ENCODE measurements around the gene ATP5MC3.

Gene ATP5MC3

DNA sequence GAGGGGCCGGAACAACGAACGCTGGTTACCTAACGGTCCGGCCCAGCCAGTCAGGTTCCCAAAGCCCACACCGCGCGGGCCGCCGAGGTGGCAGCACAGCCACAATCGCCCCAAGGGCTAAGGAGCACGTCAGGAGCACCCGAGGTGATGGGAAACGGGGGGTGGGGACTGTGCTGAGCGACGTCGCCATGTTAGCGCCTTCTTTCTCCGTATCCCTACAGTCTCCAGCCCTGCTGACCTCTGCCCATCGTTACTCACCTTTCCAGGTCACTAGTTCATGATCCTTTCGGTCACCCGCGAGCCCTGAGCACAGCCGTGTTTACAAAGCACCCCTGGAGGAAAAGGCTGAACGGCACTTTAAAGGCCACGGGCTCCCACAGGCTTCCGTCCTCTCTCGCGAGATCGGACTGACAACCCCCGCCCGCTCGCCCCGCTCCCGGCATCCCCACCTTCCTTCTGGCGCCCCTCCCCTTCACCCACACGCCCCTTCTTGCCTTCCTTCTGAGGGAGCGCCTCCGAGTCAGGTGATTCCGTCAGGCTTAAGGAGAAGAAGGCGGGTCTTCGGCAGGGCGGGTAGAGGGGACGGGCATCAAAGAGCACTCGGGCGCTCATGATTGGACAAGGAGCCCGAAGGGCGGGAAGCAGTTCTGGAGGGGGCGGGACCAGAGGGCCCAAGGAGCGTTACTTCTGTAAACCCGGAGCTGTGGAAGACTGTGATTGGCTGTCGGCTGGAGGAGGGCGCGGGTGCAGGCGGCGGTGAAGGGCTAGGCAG, 13.5 kb downstream of the ATP5MC3 start, which contains the start of gene ATF2:
Gene ATF2 (minus strand): TSS at position 412 of the 772 bp plus-strand sequence. CDS start 31,760 bp downstream, outside the sequence.
- DNase-seq (ENCODE audit: extremely low read depth, insufficient read length), result peak; percentile 98
- H3K36me3 ChIP-seq (ENCODE audit: control insufficient read depth, insufficient read depth, low read length), result no peaks in the 10 kb centered on the region
- TF ChIP-seq, protein P1, sequence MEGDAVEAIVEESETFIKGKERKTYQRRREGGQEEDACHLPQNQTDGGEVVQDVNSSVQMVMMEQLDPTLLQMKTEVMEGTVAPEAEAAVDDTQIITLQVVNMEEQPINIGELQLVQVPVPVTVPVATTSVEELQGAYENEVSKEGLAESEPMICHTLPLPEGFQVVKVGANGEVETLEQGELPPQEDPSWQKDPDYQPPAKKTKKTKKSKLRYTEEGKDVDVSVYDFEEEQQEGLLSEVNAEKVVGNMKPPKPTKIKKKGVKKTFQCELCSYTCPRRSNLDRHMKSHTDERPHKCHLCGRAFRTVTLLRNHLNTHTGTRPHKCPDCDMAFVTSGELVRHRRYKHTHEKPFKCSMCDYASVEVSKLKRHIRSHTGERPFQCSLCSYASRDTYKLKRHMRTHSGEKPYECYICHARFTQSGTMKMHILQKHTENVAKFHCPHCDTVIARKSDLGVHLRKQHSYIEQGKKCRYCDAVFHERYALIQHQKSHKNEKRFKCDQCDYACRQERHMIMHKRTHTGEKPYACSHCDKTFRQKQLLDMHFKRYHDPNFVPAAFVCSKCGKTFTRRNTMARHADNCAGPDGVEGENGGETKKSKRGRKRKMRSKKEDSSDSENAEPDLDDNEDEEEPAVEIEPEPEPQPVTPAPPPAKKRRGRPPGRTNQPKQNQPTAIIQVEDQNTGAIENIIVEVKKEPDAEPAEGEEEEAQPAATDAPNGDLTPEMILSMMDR (IDR thresholded peaks at IDR 0.05; ENCODE audit: insufficient read depth, low read length, poor library complexity, severe bottlenecking), result no peak
- no peaks in the 10 kb centered on the region for H3K27me3 ChIP-seq (replicated peaks; ENCODE audit: control insufficient read depth, insufficient read depth, low read length)
- peak within 1 kb of the TSS; percentile 89 for H3K4me3 ChIP-seq (replicated peaks; ENCODE audit: low read depth, low read length)

DNA sequence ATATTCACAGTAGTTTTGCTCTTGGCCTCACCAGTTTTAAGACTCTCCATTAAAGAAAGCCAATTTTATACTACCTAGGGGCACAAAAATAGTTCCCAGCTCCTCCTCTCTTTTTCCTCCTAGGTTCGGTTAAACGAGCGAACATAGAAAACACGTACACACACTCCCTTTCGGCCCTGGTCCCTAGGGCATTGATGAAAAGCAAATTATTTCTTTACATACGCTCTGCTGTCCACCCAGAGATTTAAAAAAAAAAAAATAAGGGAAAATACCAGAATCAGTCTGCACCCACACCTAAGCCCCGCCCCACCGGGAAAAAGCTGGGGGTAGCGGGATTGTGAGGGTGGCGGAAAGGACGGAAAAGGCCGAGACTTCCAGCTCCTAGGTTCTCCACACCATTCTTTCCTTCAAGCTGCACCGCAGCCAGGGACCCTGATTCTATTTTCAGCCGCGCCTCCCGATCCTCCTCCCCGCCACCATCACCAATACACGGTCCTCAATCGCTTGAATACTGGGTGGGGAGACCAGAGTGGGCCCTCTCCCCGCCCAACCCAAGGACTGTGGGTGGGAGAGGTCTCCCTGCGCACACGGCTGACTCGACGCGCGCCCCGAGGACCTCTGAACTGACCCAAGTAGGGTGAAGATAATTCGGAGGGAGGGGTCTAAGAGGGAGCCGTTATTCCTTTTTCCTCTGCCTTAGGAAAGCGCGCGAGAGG, 14.3 kb downstream of the ATP5MC3 start:
- TF ChIP-seq, protein P1 (IDR thresholded peaks at IDR 0.05; ENCODE audit: insufficient read depth, low read length, poor library complexity, severe bottlenecking), result no peak
- Histone ChIP-seq H3K27me3 (replicated peaks; ENCODE audit: control insufficient read depth, insufficient read depth, low read length) (no peaks in the 10 kb centered on the region), H3K36me3 (ENCODE audit: control insufficient read depth, insufficient read depth, low read length) (no peaks in the 10 kb centered on the region), H3K4me3 (replicated peaks; ENCODE audit: low read depth, low read length) (peak overlapping the region; percentile 86)
- DNase-seq (ENCODE audit: extremely low read depth, insufficient read length), result no peak

DNA sequence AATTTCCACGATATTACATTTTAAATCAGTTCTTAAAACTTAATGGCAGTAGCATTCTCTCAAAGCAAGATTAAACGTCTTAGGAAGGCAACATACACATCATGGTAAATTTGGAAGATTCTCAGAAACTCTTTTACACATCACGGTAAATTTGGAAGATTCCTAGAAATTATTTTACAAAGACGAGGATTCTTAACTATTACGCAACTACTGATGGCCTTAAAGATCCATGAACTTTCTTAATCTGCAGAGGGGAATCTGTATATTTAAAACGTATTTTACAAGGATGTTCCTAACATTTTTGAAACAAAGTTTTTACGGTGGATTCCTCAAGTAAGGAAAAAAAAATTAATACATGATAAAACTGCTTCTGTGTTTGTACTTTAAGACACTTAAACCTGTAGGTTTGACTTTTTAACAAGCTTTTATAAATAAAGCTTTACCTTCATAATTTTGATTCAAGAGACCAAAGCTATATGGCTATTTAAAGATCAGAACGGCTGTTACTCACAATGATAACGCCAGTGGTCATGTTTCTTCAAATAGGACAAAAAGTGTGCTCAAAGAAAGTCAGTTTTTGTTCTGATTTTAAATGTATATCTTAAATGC, 15.2 kb downstream of the ATP5MC3 start:
- DNase-seq (ENCODE audit: extremely low read depth, insufficient read length), result no peak
- Histone ChIP-seq H3K27me3 (replicated peaks; ENCODE audit: control insufficient read depth, insufficient read depth, low read length) (no peaks in the 10 kb centered on the region), H3K4me3 (replicated peaks; ENCODE audit: low read depth, low read length) (peak overlapping the region; percentile 86), H3K36me3 (ENCODE audit: control insufficient read depth, insufficient read depth, low read length) (no peaks in the 10 kb centered on the region)
- TF ChIP-seq, protein P1 (IDR thresholded peaks at IDR 0.05; ENCODE audit: insufficient read depth, low read length, poor library complexity, severe bottlenecking), result no peak

DNA sequence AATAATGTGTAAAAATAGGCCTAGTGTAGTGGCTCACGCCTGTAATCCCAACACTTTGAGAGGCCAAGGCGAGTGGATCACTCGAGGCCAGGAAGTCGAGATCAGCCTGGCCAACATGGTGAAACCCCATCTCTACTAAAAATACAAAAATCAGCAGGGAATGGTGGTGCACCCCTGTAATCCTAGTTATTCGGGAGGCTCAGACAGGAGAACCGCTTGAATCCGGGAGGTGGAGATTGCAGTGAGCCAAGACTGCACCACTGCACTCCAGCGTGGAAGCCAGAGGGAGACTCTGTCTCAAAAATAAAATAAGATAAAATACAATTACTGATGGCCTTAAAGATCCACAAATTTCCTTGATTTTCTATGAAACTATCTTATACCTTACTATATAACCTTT, 17.3 kb downstream of the ATP5MC3 start:
- Histone ChIP-seq H3K4me3 (replicated peaks; ENCODE audit: low read depth, low read length) (no peak overlapping the region), H3K27me3 (replicated peaks; ENCODE audit: control insufficient read depth, insufficient read depth, low read length) (no peaks in the 10 kb centered on the region), H3K36me3 (ENCODE audit: control insufficient read depth, insufficient read depth, low read length) (no peaks in the 10 kb centered on the region)
- DNase-seq (ENCODE audit: extremely low read depth, insufficient read length), result no peak
- TF ChIP-seq, protein P1 (IDR thresholded peaks at IDR 0.05; ENCODE audit: insufficient read depth, low read length, poor library complexity, severe bottlenecking), result no peak

DNA sequence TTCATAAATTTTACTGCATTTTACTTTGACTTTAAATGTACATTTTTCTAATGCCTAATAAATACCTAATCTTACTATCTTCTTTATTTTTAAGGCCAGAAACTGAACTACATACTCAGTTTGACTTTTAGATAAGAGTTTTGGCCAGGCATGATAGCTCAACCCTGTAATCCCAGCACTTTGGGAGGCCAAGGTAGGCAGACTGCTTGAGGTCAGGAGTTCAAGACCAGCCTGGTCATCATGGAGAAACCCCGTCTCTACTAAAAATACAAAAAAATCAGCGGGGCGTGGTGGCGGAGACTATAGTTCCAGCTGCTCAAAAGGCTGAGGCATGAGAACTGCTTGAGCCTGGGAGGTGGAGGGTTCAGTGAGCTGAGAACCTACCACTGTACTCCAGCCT, 22.6 kb downstream of the ATP5MC3 start:
- no peak for DNase-seq (ENCODE audit: extremely low read depth, insufficient read length)

More for the DNA sequence above, 22.6 kb downstream of the ATP5MC3 start:
- Histone ChIP-seq H3K36me3 (ENCODE audit: control insufficient read depth, insufficient read depth, low read length) (peaks cover 2% of the 10 kb centered on the region; the same call in 1 of the 2 replicates), H3K4me3 (replicated peaks; ENCODE audit: low read depth, low read length) (no peak overlapping the region), H3K27me3 (replicated peaks; ENCODE audit: control insufficient read depth, insufficient read depth, low read length) (no peaks in the 10 kb centered on the region)
- TF ChIP-seq, protein P1 (IDR thresholded peaks at IDR 0.05; ENCODE audit: insufficient read depth, low read length, poor library complexity, severe bottlenecking), result no peak

All from GM06990 (cell line).